ENCODE measurements around the gene PLSCR2. TPM values are rescaled to one million over a fixed set of nuclear protein-coding genes. Genes with fewer than 3 reads are reported as not detected.

PLSCR2 gene
- total RNA-seq, result 0.32 TPM in 1 of 2 replicates, not detected in the other

GRCh38 chr3:146469150-146470017, at the start of gene PLSCR2:
Gene PLSCR2, minus strand, starts transcription at chr3:146469561. Its CDS starts 9,657 bp downstream, at chr3:146459904.

Other genes starting within 250 kb of the PLSCR2 start
- gene PLSCR4, start 218.5 kb downstream of the PLSCR2 start, total RNA-seq, result 13.8 and 25.5 TPM in 2 replicates
- gene PLSCR1, start 75.0 kb upstream of the PLSCR2 start, total RNA-seq, result 63.5 and 74.6 TPM in 2 replicates
- not detected in 2 replicates for gene PLSCR5, start 135.8 kb upstream of the PLSCR2 start, total RNA-seq